Adipose tissue (tissue), 3 donors: ENCODE results near the gene TMEM255B. TPM values are rescaled to one million over a fixed set of nuclear protein-coding genes. Genes with fewer than 3 reads are reported as not detected.
"Not testable (repeated sequence)": the region's sequence is repeated elsewhere in the genome, so short reads cannot be mapped to it uniquely, and the experiment has no call there.

Experiments
- H3K27ac ChIP-seq: one replicate; pipeline ENCODE4 v1.5.1; 2013; ENCODE audit warnings: low read depth, low read length
- WGBS, 3 donors: extraction: QIAGEN DNeasy Blood & Tissue Kit; methylation state at CpG; one replicate each; pipeline ENCODE4 v1.1.7; 2013; 5-methylcytosine and 5-hydroxymethylcytosine counted together
- polyA plus RNA-seq, 3 donors: library from polyadenylated mRNA; stranded (reverse); fragments of 200-250 nt; gene quantifications; one replicate each; pipeline ENCODE4 v1.2.3, GENCODE V29; 2013
- donor health status: healthy with polysubstance abuse.
- donor health status: Bipolar disorder and iron deficiency.
- donor health status: healthy.

The TMEM255B gene
- polyA plus RNA-seq, 3 donors: 3.9 to 24.7 (median 14.2) TPM

GRCh38 chr13:113792886-113793717, 34.1 kb downstream of the TMEM255B start:
- WGBS, 3 donors: 71 to 82% (median 75%) methylated on average over 33 of the region's 33 CpGs
- H3K27ac ChIP-seq: no peak overlapping the region

GRCh38 chr13:113793718-113794085, 34.7 kb downstream of the TMEM255B start:
- no peak overlapping the region for H3K27ac ChIP-seq
- 86 to 96% (median 95%) methylated on average over 14 to 15 of the region's 15 CpGs for WGBS, 3 donors

DNA sequence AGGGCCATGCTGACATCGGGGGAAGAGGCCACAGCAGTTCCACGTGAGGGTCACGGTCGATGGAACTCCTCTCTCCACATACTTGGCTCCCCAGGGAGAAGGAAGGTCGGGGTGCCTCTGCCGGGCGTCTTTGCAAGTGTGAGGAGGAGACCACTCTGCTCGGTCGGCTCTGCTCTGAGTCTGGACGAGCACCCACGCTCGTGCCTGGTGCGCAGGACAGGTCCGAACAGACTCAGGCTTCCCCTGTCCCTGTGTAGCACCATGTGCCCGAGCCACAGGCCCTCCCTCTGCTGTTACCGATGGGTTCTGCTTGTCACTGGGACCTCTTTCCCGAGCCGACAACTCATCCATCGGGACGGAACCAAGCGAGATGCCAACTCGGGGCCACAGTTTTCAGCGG, 35.1 kb downstream of the TMEM255B start:
- 87 to 93% (median 90%) methylated on average over 20 to 23 of the region's 23 CpGs for WGBS, 3 donors
- no peak overlapping the region for H3K27ac ChIP-seq

- no peak overlapping the region for H3K27ac ChIP-seq
- 77 to 91% (median 88%) methylated on average over 24 of the region's 24 CpGs for WGBS, 3 donors
Observed at GRCh38 chr13:113794764-113795173, 35.7 kb downstream of the TMEM255B start.

DNA sequence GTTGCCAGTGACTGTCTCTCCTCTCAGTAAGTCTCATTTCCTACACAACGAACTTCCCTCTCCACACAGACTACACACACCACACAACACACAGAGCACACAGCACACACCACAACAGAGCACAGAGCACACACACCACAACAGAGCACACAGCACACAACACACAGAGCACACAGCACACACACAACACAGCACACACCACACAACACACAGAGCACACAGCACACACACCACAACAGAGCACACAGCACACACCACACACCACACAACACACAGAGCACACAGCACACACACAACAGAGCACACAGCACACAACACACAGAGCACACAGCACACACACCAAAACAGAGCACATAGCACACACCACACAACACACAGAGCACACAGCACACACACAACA, 36.3 kb downstream of the TMEM255B start:
- H3K27ac ChIP-seq: not testable (repeated sequence)
- 11 to 22% (median 13%) methylated on average over 1 of the region's 1 CpG for WGBS, 3 donors

DNA sequence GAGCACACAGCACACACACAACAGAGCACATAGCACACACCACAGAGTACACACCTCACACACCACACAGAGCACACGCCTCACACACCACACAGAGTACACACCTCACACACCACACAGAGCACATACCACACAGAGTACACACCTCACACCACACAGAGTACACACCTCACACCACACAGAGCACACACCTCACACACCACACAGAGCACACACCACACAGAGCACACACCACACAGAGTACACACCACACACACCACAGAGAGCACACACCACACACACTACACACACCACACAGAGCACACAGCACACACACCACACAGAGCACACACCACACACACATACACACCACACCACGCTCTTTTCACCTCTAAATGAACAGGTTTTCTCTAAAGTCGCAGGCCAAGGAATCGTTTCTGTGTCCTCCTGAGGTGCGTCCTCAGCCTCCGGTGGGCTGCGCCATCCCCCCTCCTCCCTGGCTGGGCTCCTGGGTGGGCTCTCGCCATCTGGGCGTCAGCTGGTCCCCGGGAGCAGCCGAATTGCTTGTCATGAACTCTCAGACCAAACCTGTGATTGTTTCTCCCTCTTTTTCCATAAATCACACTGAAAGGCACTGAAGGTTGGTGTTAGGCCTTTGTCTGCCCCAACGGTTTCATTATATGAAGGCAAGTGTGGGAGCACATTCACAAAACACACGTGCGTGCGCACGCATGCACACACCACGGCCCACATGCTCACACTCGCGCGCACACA, 37.4 kb downstream of the TMEM255B start:
- WGBS, 3 donors: 74 to 85% (median 76%) methylated on average over 20 of the region's 20 CpGs
- no peak overlapping the region for H3K27ac ChIP-seq

GRCh38 chr13:113796964-113797676, 38.1 kb downstream of the TMEM255B start:
- 91 to 93% (median 93%) methylated on average over 28 to 30 of the region's 30 CpGs for WGBS, 3 donors
- H3K27ac ChIP-seq: no peak overlapping the region

DNA sequence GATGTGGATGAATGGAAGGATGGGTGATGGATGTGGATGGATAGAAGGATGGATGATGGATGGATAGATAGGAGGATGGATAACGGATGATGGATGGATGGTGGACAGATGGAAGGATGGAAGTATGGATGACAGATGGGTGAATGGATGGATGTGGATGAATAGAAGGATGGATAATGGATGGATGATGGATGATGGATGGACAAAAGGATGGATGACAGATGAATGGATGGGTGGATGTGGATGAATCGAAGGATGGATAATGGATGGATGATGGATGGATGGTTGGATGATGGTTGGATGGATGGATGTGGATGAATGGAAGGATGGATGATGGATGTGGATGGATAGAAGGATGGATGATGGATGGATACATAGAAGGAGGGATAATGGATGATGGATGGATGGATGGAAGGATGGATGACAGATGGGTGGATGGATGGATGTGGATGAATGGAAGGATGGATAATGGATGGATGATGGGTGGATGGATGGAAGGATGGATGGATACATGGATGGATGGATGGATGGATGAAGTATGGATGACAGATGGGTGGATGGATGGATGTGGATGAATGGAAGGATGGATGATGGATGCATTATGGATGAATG, 39.3 kb downstream of the TMEM255B start:
- 71 to 93% (median 86%) methylated on average over 2 of the region's 2 CpGs for WGBS, 3 donors

GRCh38 chr13:113800576-113800926, 41.5 kb downstream of the TMEM255B start:
- WGBS, 3 donors: 71 to 90% (median 87%) methylated on average over 10 of the region's 10 CpGs
- no peak overlapping the region for H3K27ac ChIP-seq

More for the DNA sequence above, 39.3 kb downstream of the TMEM255B start:
- H3K27ac ChIP-seq: no peak overlapping the region

DNA sequence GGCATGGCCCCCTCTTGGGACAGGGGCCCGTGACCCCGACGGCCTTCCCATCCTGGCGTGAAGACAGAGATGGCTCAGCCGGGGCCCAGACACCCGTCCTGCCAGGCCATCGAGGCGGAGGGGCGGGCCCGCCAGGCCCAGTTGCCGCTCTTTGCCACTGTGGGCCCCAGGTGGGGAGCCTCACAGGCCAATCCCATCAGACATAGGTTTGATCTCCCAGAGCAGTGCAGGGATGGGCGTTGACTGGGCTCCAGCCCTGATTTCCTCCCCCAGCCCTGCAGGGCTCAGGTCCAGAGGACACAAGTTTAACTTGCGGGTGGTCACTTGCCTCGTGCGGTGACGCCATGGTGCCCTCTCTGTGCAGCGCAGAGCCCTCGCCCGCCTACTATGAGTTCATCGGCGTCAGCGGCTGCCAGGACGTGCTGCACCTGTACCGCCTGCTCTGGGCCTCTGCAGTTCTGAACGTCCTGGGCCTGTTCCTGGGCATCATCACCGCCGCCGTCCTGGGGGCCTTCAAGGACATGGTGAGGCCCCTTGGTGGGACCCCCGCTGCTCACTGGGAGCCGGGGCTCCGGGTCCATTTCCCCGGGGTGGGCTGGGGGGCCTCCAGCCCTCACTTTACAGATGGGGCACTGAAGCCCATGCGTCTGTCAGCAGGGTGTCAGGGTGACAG, 42.4 kb downstream of the TMEM255B start:
- WGBS, 3 donors: 85 to 89% (median 88%) methylated on average over 32 to 33 of the region's 33 CpGs
- no peak overlapping the region for H3K27ac ChIP-seq

- H3K27ac ChIP-seq: no peak overlapping the region
- WGBS, 3 donors: 9 to 16% (median 15%) methylated on average over 11 to 15 of the region's 15 CpGs
Observed at GRCh38 chr13:113802090-113802531, 43.1 kb downstream of the TMEM255B start.

- WGBS, 3 donors: 58 to 76% (median 61%) methylated on average over 25 of the region's 25 CpGs
- H3K27ac ChIP-seq: no peak overlapping the region
Observed at GRCh38 chr13:113802761-113803160, 43.7 kb downstream of the TMEM255B start.

- WGBS, 3 donors: 72 to 83% (median 79%) methylated on average over 30 to 32 of the region's 32 CpGs
- no peak overlapping the region for H3K27ac ChIP-seq
Observed at GRCh38 chr13:113803409-113804016, 44.5 kb downstream of the TMEM255B start.

- no peak overlapping the region for H3K27ac ChIP-seq
- 84 to 88% (median 88%) methylated on average over 30 to 34 of the region's 34 CpGs for WGBS, 3 donors
Observed at GRCh38 chr13:113804017-113804702, 45.1 kb downstream of the TMEM255B start.

DNA sequence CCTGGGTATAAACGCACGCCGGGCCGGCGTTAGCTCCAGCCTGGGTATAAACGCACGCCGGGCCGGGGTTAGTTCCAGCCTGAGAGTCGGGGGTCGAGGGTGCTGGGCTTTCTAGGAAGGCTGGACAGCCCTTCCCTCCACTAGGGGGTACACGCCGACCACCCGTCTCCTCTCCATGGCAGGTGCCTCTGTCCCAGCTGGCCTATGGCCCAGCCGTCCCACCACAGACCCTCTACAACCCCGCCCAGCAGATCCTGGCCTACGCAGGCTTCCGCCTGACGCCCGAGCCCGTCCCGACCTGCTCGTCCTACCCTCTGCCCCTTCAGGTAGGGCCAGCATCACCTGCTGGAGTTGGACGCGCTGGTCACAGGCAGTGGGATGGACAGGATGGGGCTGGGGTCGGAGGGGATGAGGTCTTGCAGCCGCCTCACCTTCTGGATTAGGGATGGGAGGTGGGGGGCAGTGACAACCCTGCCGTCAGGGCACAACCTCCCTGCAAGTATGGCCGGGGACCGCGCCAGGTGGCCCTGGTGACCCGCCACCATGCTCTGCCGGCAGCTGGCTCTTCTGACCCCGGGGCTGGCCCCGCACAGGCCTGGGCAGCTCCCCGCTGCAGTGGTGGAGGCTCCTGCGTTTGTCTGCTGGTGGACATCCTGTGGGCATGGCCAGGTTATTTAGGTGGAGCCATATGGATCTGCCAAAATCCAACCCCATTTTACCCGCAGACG, 45.8 kb downstream of the TMEM255B start:
- no peak overlapping the region for H3K27ac ChIP-seq
- 85 to 90% (median 90%) methylated on average over 39 of the region's 39 CpGs for WGBS, 3 donors

DNA sequence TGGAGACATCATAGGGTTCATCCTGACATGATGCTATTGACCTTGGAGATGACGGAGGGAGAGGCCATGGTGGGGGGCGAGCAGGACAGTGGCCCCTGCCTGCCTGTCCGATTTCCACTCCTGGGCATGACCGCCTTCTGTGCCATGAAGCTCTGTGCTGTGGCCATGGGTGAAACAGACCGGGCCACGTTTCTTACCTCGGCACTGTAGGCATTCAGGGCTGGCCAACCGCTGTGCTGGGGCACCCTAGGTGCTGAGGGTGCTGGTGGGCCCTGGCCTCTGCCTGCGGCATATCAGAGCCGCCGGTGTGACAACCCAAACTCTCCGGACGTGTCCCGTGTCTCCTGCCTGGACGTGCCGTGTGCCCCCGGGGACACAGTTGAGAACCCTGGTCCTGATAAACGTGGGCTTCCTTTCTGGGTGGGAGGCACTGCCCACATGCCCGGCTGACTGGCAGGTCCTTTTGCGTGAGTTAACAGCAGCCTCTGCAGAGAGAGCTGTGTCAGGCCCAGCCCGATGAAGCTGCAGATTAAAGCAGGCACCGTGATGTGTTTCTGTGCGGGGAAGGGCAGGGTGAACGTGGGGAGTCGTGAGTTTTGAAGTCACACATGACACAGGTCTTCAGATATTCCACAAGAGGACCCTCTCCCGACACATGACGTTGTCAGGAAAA, 46.5 kb downstream of the TMEM255B start:
- H3K27ac ChIP-seq: no peak overlapping the region
- 84 to 91% (median 91%) methylated on average over 27 of the region's 27 CpGs for WGBS, 3 donors
